Keratinocyte (primary cell): Measurements from ENCODE around the gene AIP. TPM values are rescaled to one million over a fixed set of nuclear protein-coding genes. Genes with fewer than 3 reads are reported as not detected.

ENCODE experiments used
- DNase-seq: peaks from one replicate; pipeline ENCODE4 v3.0.0-alpha.2; 2011; ENCODE audit warnings: low read depth, missing footprints, low spot score
- FAIRE-seq: peaks from 2 replicates; lab custom pipeline; 2011; peaks lifted over from hg19 to GRCh38; lab: Jason Lieb, UNC
- H2AFZ ChIP-seq: 2 replicates; pipeline ENCODE4 v1.6.0; 2012; ENCODE audit warnings: low read length, control low read depth, inconsistent platforms; ENCODE audit not compliant: control insufficient read depth
- H3K27ac ChIP-seq: 2 replicates; pipeline ENCODE4 v1.5.1; 2011; ENCODE audit warnings: low read length; ENCODE audit not compliant: control insufficient read depth, insufficient read depth
- H3K27me3 ChIP-seq: 3 replicates; pipeline ENCODE4 v1.6.0; 2011; ENCODE audit warnings: low read length; ENCODE audit not compliant: control insufficient read depth, insufficient read depth; ENCODE audit errors: extremely low read depth
- H3K36me3 ChIP-seq, 2 experiments: 2 replicates in 1 of 2; 3 replicates in 1 of 2; pipeline ENCODE4 v1.5.1; 2011; ENCODE audit warnings: low read length in 2 of 2, mild to moderate bottlenecking in 1 of 2; ENCODE audit not compliant: control insufficient read depth in 2 of 2, insufficient read depth in 2 of 2; ENCODE audit errors: extremely low read depth in 1 of 2
- H3K4me1 ChIP-seq: 3 replicates; pipeline ENCODE4 v1.5.1; 2011; ENCODE audit warnings: low read length; ENCODE audit not compliant: control insufficient read depth, insufficient read depth; ENCODE audit errors: extremely low read depth
- H3K4me2 ChIP-seq: 3 replicates; pipeline ENCODE4 v1.6.0; 2011; ENCODE audit warnings: low read depth, low read length; ENCODE audit not compliant: control insufficient read depth, insufficient read depth; ENCODE audit errors: extremely low read depth
- H3K4me3 ChIP-seq, 3 experiments: fragments of 200-600 bp in 1 of 3; sonication (generic) in 1 of 3; 2 replicates in 2 of 3; 3 replicates in 1 of 3; pipeline ENCODE4 v1.5.1; 2011 to 2016; ENCODE audit warnings: low read length in 3 of 3, mild to moderate bottlenecking in 3 of 3, control low read depth in 2 of 3, inconsistent platforms in 1 of 3, low read depth in 1 of 3, mixed read lengths in 1 of 3, mixed run types in 1 of 3, moderate library complexity in 1 of 3; ENCODE audit not compliant: control insufficient read depth in 2 of 3, insufficient read depth in 2 of 3; ENCODE audit errors: extremely low read depth in 1 of 3
- H3K79me2 ChIP-seq: 2 replicates; pipeline ENCODE4 v1.6.0; 2012; ENCODE audit warnings: low read length; ENCODE audit not compliant: control insufficient read depth, insufficient read depth
- H3K9ac ChIP-seq: 3 replicates; pipeline ENCODE4 v1.6.0; 2011; ENCODE audit warnings: low read length; ENCODE audit not compliant: control insufficient read depth, insufficient read depth; ENCODE audit errors: extremely low read depth
- H3K9me1 ChIP-seq: 3 replicates; pipeline ENCODE4 v1.6.0; 2011; ENCODE audit warnings: low read length; ENCODE audit not compliant: control insufficient read depth, insufficient read depth; ENCODE audit errors: extremely low read depth
- H3K9me3 ChIP-seq: 2 replicates; pipeline ENCODE4 v1.5.1; 2012; ENCODE audit warnings: low read depth, low read length; ENCODE audit not compliant: control insufficient read depth
- H4K20me1 ChIP-seq: 3 replicates; pipeline ENCODE4 v1.6.0; 2011; ENCODE audit warnings: low read length; ENCODE audit not compliant: control insufficient read depth, insufficient read depth; ENCODE audit errors: extremely low read depth
- CTCF ChIP-seq, 3 experiments: IDR thresholded peaks in 1 of 3; conservative IDR thresholded peaks in 1 of 3; optimal IDR thresholded peaks in 1 of 3; 2 replicates in 2 of 3; 3 replicates in 1 of 3; pipeline versions ENCODE3 to v1.5.1; 2011; ENCODE audit warnings: low read length in 3 of 3, mild to moderate bottlenecking in 3 of 3, moderate library complexity in 2 of 3, control low read depth in 1 of 3, inconsistent platforms in 1 of 3; ENCODE audit not compliant: insufficient read depth in 2 of 3; ENCODE audit errors: extremely low read depth in 1 of 3
- EZH2 ChIP-seq: IDR thresholded peaks from one replicate; pipeline ENCODE4 v1.6.1; 2012; ENCODE audit warnings: inconsistent platforms, mild to moderate bottlenecking, low read length, moderate library complexity
- dilution Hi-C: fragments of 300-500 bp; cut with MboI; formaldehyde crosslinking; loops from one replicate; pipeline ENCODE4 v1.7.0; 2020; ENCODE audit warnings: low sequenced_read_pairs; ENCODE audit not compliant: extremely low pct_ligation_motif_present
- polyA plus RNA-seq, 5 experiments: library from polyadenylated mRNA; depleted of rRNA in 3 of 5; stranded (reverse) in 3 of 5; stranded (forward) in 1 of 5; unstranded in 1 of 5; fragments of >200 nt; gene quantifications; 1 replicate in 1 of 5; 2 replicates in 3 of 5; 3 replicates in 1 of 5; pipeline versions ENCODE4 v1.2.1 to v1.2.3, GENCODE V29; 2011 to 2012; ENCODE audit warnings: missing spikeins in 2 of 5, low read depth in 1 of 5, low replicate concordance in 1 of 5

Gene AIP
- polyA plus RNA-seq, 1 donor (not counting 4 experiments of a cell fraction or from before 2014, with no cell fraction given) = 32.5 TPM

DNA sequence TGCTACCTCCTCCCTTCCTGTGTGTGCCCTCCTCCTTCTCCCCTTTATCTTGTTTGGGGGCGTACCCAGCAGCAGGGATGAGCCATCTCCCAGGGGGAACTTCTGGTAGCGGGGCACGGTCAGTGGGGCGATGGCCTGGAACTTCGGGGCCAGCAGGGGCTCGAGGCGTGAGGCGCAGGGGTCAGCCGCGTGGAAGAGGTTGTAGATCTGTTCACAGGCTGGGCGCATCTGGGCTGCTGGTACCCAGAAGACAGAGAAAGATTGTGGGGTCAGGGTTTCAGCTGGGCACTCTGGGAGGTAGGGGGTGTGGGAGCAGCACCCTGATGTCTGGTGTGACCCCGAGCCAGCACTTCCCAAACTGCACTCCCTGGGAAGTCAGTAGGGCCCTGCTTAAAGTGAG lies 13.3 kb downstream of the AIP start:
- no peaks in the 10 kb centered on the region for H3K9me3 ChIP-seq
- dilution Hi-C loops = no loop called here
- no peak for DNase-seq

DNA sequence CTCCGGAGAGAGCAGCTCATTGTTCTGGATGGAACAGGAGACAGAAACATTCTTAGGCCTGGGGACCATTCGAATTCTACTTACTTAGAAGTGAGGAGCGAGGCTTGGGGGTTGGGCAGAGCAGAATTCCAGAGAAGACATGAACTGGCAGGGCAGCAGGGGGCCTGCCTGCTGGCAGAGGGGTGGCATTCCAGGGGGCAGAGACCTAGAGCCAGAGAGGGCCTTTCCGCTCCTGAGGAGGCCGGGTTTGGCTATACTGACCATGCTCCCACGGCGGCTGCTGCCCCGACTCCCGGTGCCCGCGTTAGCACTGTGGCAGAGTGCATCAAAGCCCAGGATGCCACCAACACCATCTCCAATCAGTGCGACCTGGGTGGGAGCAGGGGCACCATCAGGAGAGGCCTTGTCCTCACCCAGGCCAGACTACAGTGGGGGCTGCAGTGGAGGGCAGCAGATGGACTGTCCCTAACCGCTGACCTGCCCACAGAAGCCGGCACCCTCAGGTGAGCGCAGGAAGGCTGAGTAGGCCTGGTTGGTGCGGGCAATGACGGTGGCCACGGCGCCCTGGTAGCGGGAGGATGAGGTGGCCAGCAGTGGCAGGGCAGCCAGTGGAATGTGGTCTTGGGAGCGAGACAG lies 14.9 kb downstream of the AIP start:
- dilution Hi-C loops = no loop called here
- DNase-seq (no peak), FAIRE-seq (no peak)
- H3K9me1 ChIP-seq = no peaks in the 10 kb centered on the region
- no peak overlapping the region for H2AFZ ChIP-seq
- peaks cover 9 to 29% of the 10 kb centered on the region in 2 experiments for H3K36me3 ChIP-seq
- no peak overlapping the region for H3K27ac ChIP-seq
- H3K4me2 ChIP-seq = no peak overlapping the region
- H3K4me1 ChIP-seq = no peaks in the 10 kb centered on the region
- no peak for TF ChIP-seq CTCF (optimal IDR thresholded peaks at IDR 0.05 in 1 of 3, IDR thresholded peaks at IDR 0.05 in 1 of 3, conservative IDR thresholded peaks at IDR 0.05 in 1 of 3; ENCODE audit: extremely low read depth in 1 of 3, insufficient read depth in 2 of 3, low read length in 3 of 3)
- no peak for TF ChIP-seq EZH2
- no peaks in the 10 kb centered on the region for H3K27me3 ChIP-seq
- no peaks in the 10 kb centered on the region for H4K20me1 ChIP-seq
- H3K9me3 ChIP-seq = no peaks in the 10 kb centered on the region
- H3K9ac ChIP-seq = no peak overlapping the region
- no peaks in the 10 kb centered on the region for H3K79me2 ChIP-seq
- no peak overlapping the region for H3K4me3 ChIP-seq

More for the DNA sequence above, 13.3 kb downstream of the AIP start:
- Histone ChIP-seq H3K9ac (no peak overlapping the region), H4K20me1 (no peaks in the 10 kb centered on the region), H3K27me3 (no peaks in the 10 kb centered on the region), H3K4me2 (no peak overlapping the region), H3K27ac (no peak overlapping the region), H3K79me2 (no peaks in the 10 kb centered on the region), H3K4me1 (no peaks in the 10 kb centered on the region), H2AFZ (no peak overlapping the region), H3K9me1 (no peaks in the 10 kb centered on the region), H3K36me3 (peaks cover 14 to 28% of the 10 kb centered on the region in 2 experiments), H3K4me3 (no peak overlapping the region)
- no peak for TF ChIP-seq CTCF (optimal IDR thresholded peaks at IDR 0.05 in 1 of 3, IDR thresholded peaks at IDR 0.05 in 1 of 3, conservative IDR thresholded peaks at IDR 0.05 in 1 of 3; ENCODE audit: extremely low read depth in 1 of 3, insufficient read depth in 2 of 3, low read length in 3 of 3)
- no peak for TF ChIP-seq EZH2
- no peak for FAIRE-seq
